ENCODE measurements around the gene RAB11FIP4.
"Not testable (repeated sequence)": the region's sequence is repeated elsewhere in the genome, so short reads cannot be mapped to it uniquely, and the experiment has no call there.

The RAB11FIP4 gene

DNA sequence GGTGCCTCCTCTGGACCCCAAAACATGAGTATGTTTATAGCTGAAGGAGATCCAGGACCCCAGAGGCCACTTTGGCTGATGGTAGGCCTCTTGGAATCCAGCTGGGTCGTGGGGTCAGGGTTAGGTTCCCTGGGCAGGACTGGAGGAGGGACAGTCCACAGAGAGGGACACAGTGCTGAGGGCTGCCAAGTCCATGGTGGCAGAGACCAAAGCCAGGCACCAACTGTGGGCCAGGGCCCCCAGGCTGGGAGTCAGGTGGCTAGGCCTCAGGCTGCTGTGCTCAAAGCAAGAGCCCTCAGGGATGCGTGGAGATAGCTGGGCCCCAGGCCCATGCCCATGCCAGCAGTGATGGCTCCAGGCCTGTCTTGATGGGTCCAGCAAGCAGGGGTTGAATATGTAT is 44.1 kb downstream of the RAB11FIP4 start:
- no peak for DNase-seq
- H3K27me3 ChIP-seq (ENCODE audit: insufficient read depth, low read depth, severe bottlenecking): no peaks in the 10 kb centered on the region
- H3K36me3 ChIP-seq: peaks cover 13% of the 10 kb centered on the region; the same call in 1 of the 2 replicates
- no peak overlapping the region for H3K4me3 ChIP-seq (ENCODE audit: low read depth, low read length)
- TF ChIP-seq, protein P1, sequence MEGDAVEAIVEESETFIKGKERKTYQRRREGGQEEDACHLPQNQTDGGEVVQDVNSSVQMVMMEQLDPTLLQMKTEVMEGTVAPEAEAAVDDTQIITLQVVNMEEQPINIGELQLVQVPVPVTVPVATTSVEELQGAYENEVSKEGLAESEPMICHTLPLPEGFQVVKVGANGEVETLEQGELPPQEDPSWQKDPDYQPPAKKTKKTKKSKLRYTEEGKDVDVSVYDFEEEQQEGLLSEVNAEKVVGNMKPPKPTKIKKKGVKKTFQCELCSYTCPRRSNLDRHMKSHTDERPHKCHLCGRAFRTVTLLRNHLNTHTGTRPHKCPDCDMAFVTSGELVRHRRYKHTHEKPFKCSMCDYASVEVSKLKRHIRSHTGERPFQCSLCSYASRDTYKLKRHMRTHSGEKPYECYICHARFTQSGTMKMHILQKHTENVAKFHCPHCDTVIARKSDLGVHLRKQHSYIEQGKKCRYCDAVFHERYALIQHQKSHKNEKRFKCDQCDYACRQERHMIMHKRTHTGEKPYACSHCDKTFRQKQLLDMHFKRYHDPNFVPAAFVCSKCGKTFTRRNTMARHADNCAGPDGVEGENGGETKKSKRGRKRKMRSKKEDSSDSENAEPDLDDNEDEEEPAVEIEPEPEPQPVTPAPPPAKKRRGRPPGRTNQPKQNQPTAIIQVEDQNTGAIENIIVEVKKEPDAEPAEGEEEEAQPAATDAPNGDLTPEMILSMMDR (IDR thresholded peaks at IDR 0.05; ENCODE audit: low read depth, low read length): no peak
- no peak overlapping the region for H3K27ac ChIP-seq
- H3K9me3 ChIP-seq (ENCODE audit: severe bottlenecking): no peaks in the 10 kb centered on the region

DNA sequence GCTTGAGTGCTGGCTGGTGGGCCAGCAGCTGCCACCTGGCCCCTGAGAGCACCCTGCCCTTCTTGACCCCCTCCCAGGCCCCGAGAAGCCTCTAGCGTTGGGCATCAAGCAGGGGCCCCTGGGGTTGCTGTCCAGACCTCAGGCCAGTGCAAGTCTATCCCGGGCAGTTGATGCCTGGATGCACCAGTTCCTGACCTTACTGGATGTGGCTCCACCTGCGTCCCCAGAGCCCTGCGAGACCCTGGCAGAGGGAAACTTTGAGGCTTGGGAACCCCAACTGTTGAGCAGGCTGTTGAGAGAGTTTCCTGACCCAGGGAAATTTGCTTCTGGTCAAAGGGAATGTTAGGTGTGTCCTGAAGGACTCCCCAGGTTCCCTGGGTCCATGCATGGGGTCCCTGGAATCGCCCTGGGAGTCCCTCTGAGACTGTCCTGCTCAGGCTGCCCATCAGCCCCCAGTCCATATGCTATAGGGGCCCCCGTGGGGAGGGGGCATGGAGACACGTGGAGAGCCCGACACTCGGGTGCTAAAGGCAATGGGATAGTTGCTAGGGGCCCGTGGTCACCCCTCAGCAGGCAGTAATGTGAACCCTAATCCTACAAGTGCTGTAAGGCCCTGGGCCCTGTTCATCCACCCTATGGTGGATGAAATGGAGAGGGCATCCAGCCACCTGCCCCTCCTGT is 46.4 kb downstream of the RAB11FIP4 start:
- no peak overlapping the region for H3K27ac ChIP-seq
- H3K9me3 ChIP-seq (ENCODE audit: severe bottlenecking): no peaks in the 10 kb centered on the region
- no peak for DNase-seq
- H3K27me3 ChIP-seq (ENCODE audit: insufficient read depth, low read depth, severe bottlenecking): no peaks in the 10 kb centered on the region
- H3K4me3 ChIP-seq (ENCODE audit: low read depth, low read length): no peak overlapping the region
- H3K36me3 ChIP-seq: peaks cover 13% of the 10 kb centered on the region; the same call in 1 of the 2 replicates
- TF ChIP-seq, protein P1 (IDR thresholded peaks at IDR 0.05; ENCODE audit: low read depth, low read length): no peak

DNA sequence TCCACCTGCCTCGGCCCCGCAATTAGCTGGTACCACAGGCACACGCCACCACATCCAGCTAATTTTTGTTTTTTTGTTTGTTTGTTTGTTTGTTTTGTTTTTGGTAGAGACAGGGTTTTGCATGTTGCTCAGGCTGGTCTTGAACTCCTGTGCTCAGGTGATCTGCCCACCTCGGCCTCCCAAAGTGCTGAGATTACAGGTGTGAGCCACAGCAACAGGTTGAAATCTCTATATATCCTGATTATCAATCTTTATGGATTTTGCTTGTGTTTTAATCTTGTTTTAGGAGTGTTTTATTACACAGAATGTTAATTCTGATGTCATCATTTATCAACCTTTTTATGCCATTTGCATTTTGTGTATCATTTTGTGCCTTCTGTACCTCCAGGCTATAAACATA is 48.2 kb downstream of the RAB11FIP4 start:
- Histone ChIP-seq H3K27ac (no peak overlapping the region), H3K9me3 (ENCODE audit: severe bottlenecking) (no peaks in the 10 kb centered on the region), H3K27me3 (ENCODE audit: insufficient read depth, low read depth, severe bottlenecking) (no peaks in the 10 kb centered on the region), H3K4me3 (ENCODE audit: low read depth, low read length) (no peak overlapping the region), H3K36me3 (peaks cover 3% of the 10 kb centered on the region; the same call in 1 of the 2 replicates)
- no peak for DNase-seq
- TF ChIP-seq, protein P1 (IDR thresholded peaks at IDR 0.05; ENCODE audit: low read depth, low read length): no peak

DNA sequence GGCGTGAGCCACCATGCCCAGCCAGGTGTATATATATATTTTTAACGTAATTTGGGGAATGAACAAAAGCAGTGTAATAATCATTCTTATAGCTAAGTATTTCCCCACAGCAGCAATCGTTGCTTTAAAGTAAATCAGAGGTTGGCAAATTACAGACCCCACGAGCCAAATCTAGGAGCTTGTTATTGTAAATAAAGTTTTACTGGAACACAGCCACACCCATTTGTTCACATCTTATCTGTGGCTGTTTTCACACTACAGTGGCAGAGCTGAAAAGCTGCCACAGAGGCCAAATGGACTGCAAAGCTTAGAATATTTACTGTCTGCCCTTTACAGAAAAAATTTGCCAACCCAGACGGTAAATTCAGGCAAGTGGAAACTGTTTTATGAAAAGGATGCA is 50.8 kb downstream of the RAB11FIP4 start:
- no peak for DNase-seq
- H3K9me3 ChIP-seq (ENCODE audit: severe bottlenecking): no peaks in the 10 kb centered on the region
- H3K27me3 ChIP-seq (ENCODE audit: insufficient read depth, low read depth, severe bottlenecking): no peaks in the 10 kb centered on the region
- no peak overlapping the region for H3K4me3 ChIP-seq (ENCODE audit: low read depth, low read length)
- TF ChIP-seq, protein P1 (IDR thresholded peaks at IDR 0.05; ENCODE audit: low read depth, low read length): no peak
- H3K36me3 ChIP-seq: no peaks in the 10 kb centered on the region
- H3K27ac ChIP-seq: no peak overlapping the region

DNA sequence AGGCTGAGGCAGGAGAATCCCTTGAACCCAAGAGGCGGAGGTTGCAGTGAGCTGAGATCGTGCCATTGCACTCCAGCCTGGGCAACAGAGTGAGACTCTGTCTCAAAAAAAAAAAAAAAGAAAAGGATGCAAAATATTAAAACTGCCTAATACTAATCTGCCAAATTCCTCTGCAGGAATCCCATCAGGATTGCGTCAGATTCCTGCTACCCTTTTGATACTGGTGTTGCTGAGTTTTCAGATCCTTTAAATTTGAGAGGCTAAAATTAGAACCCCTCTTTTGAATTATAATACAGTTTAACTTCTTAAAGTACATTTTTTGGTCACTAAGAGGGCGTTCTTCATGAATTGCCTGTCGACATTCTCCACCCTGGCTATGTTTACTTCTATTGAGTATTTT is 51.4 kb downstream of the RAB11FIP4 start:
- not testable (repeated sequence) for H3K27me3 ChIP-seq (ENCODE audit: insufficient read depth, low read depth, severe bottlenecking); H3K9me3 ChIP-seq (ENCODE audit: severe bottlenecking); H3K36me3 ChIP-seq; DNase-seq; H3K27ac ChIP-seq; H3K4me3 ChIP-seq (ENCODE audit: low read depth, low read length)

DNA sequence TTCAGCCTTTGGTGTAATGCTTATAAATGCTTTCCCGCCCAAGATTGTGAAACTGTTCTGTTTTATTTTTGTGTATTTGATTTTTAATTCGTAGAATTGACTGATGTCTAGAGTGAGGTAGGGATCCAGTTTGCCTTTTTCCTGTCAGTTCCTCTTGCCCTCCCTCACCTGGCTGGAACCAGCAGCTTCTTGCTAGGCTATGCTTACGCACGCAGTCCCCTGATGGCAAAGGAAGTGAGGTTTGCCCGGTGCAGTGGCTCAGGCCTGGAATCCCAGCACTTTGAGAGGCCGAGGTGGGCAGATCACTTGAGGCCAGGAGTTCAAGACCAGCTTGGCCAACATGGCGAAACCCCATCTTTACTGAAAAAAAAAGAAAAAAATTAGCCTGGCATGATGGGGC is 51.9 kb downstream of the RAB11FIP4 start:
- H3K4me3 ChIP-seq (ENCODE audit: low read depth, low read length): no peak overlapping the region
- TF ChIP-seq, protein P1 (IDR thresholded peaks at IDR 0.05; ENCODE audit: low read depth, low read length): no peak
- H3K27ac ChIP-seq: no peak overlapping the region
- H3K36me3 ChIP-seq: no peaks in the 10 kb centered on the region
- no peaks in the 10 kb centered on the region for H3K27me3 ChIP-seq (ENCODE audit: insufficient read depth, low read depth, severe bottlenecking)
- H3K9me3 ChIP-seq (ENCODE audit: severe bottlenecking): no peaks in the 10 kb centered on the region
- DNase-seq: no peak

Data from WERI-Rb-1 (cell line).